DMS79 treated with DMSO at 0.1 percent for 48 hours (cell line): ENCODE data around the gene UST.

Source experiments
- DNase-seq: peaks from one replicate; lab custom pipeline; 2025; lab: John Stamatoyannopoulos, UW

Gene UST

DNA sequence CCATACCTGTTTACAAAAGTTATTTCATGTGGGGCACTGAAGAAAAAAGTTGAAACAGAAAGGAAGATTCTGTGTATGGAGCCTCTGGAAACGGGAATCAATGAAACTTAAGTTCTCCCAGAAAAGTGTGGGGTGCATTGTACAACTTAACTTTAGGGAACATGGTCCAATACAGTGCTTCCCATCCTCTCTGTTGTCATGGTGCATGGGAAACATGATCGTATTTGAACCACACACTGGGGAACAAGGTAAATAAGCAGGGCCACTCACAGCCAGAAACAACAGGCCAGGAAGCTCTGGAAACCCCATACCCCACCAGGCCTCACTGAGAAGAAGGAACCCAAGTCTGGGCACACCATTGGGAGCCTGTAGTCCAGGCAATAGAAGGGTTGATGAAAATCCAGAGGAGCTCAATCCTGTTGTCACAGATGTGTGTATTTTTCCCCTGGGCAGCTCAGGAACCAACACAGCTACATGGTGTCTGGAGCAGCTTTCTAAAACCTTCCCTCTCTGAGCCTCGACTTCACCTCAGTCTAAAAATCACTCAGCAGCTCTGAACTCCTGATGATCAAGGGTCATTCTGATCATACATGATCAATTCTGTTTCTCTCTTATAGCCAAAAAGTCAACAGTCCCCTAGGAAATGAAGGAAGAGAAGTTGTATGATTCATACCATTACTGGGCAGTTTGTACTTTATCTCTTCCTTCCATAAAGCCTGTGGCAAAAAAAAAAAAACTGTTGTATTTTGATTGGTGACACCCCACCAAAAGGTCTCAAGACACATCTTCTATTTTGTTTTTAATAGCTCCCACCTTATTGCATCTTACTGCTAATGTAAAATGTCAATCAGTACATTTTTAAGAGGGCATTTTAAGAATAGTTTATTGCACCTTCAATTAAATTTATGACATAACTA lies 372.2 kb downstream of the UST start:
- no peak for DNase-seq

DNA sequence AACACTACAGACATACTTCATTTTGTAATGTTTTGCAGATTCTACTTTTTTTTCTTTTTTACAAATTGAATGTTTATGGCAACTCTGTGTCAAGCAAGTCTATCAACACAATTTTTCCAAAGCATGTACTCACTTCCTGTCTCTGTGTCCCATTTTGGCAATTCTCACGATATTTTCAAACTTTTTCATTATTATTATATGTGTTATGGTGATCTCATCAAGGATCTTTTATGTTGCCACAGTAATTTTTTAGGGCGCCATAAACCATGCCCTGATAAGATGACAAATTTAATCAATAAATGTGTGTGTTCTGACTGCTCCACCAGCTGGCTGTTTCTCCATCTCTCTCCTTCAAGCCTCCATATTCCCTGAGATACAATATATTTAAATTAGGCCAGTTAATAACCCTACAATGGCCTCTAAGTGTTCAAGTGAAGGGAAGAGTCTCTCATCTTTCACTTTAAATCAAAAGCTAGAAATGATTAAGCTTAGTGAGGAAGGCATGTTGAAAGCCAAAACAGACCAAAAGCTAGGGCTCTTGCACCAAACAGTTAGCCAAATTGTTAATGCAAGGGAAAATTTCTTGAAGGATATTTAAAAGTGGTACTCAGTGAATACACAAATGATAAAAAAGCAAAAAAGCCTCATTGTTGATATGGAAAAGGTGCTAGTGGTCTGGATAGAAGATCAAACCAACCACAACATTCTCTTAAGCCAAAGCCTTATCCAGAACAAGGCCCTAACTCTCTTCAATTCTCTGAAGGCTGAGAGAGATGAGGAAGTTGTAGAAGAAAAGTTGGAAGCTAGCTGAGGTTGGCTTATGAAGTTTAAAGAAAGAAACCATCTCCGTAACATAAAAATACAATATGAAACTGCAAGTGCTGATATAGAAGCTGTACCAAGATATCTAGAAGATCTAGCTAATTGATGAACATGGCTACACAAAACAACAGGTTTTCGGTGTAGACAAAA lies 376.3 kb downstream of the UST start:
- no peak for DNase-seq

DNA sequence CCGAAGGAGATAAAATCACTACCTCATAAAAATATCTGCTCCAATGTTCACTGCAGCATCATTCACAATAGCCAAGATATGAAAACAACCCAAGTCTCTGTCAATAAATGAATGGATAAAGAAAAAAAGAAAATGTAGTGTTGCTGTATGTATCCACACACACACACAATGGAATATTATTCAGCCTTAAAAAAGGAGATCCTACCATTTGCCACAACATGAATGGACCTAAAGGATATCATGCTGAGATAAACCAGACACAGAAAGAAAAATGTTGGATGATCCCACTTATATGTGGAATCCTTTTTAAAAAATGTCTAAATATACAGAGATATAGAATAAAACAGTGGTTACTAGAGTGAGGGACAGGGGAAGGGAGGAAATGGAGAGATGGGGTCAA lies 378.5 kb downstream of the UST start:
- DNase-seq: no peak
